CD4-positive, alpha-beta T cell (primary cell): ENCODE measurements around the gene ELFN2. TPM values are rescaled to one million over a fixed set of nuclear protein-coding genes. Genes with fewer than 3 reads are reported as not detected.

ENCODE experiments used
- ATAC-seq: fragments of 200-7000 bp; cut with Tn5 transposase; one replicate; pipeline ENCODE4 v1.10.0; 2022; ENCODE audit warnings: mild to moderate bottlenecking; ENCODE audit not compliant: poor library complexity
- CTCF ChIA-PET: fragments of 350-600 bp; sonication (Branson Sonifier 250); formaldehyde crosslinking; loops from one replicate; lab custom pipeline; 2021; ENCODE audit warnings: antibody characterized with exemption, inconsistent platforms; lab: Charles Lee
- POLR2A ChIA-PET: fragments of 350-600 bp; sonication (Branson Sonifier 250); formaldehyde crosslinking; loops from one replicate; lab custom pipeline; 2021; ENCODE audit warnings: antibody characterized with exemption, inconsistent platforms; lab: Charles Lee
- DNase-seq, 14 experiments: peaks; one replicate each; pipeline ENCODE4 v3.0.0-alpha.2; 2013 to 2020; ENCODE audit warnings: mixed read lengths in 2 of 14
- H3K27ac ChIP-seq, 2 donors: one replicate each; pipeline versions ENCODE4 v1.5.1 to v1.7.0; 2013; ENCODE audit warnings: low read length in 2 of 2, low read depth in 1 of 2, mild to moderate bottlenecking in 1 of 2
- H3K27me3 ChIP-seq, 2 experiments: 1 replicate in 1 of 2; 2 replicates in 1 of 2; pipeline versions ENCODE4 v1.6.1 to v1.7.0; 2013; ENCODE audit warnings: low read length in 2 of 2, control low read depth in 1 of 2, mild to moderate bottlenecking in 1 of 2, moderate library complexity in 1 of 2; ENCODE audit not compliant: insufficient read depth in 2 of 2, control insufficient read depth in 1 of 2
- H3K36me3 ChIP-seq: one replicate; pipeline ENCODE4 v1.6.1; 2013; ENCODE audit warnings: low read length, control low read depth; ENCODE audit not compliant: insufficient read depth
- H3K4me1 ChIP-seq: one replicate; pipeline ENCODE4 v1.6.1; 2013; ENCODE audit warnings: low read length, control low read depth; ENCODE audit not compliant: insufficient read depth
- H3K4me3 ChIP-seq: one replicate; pipeline ENCODE4 v1.5.1; 2013; ENCODE audit warnings: mild to moderate bottlenecking, low read length, moderate library complexity
- H3K9me3 ChIP-seq, 2 experiments: 1 replicate in 1 of 2; 2 replicates in 1 of 2; pipeline versions ENCODE4 v1.6.1 to v1.7.0; 2013; ENCODE audit warnings: low read length in 2 of 2, mild to moderate bottlenecking in 2 of 2, control low read depth in 1 of 2, moderate library complexity in 1 of 2; ENCODE audit not compliant: control insufficient read depth in 1 of 2, insufficient read depth in 1 of 2
- H3K27ac Mint-ChIP-seq: one replicate; pipeline ENCODE4 v1.8.0; 2020; ENCODE audit warnings: mixed read lengths
- H3K27me3 Mint-ChIP-seq: one replicate; pipeline ENCODE4 v1.8.0; 2021; ENCODE audit warnings: mixed read lengths
- H3K36me3 Mint-ChIP-seq: one replicate; pipeline ENCODE4 v1.8.0; 2021; ENCODE audit warnings: low read depth, mixed read lengths
- H3K4me1 Mint-ChIP-seq: one replicate; pipeline ENCODE4 v1.8.0; 2021; ENCODE audit warnings: low read depth, mixed read lengths
- H3K4me3 Mint-ChIP-seq: one replicate; pipeline ENCODE4 v1.8.0; 2020; ENCODE audit warnings: mild to moderate bottlenecking, mixed read lengths
- H3K9me3 Mint-ChIP-seq: one replicate; pipeline ENCODE4 v1.8.0; 2020; ENCODE audit warnings: mixed read lengths
- intact Hi-C, 2 experiments: fragments of 100-400 bp; cut with DNase I in 1 of 2; cut with micrococcal nuclease in 1 of 2; formaldehyde crosslinking; loops; one replicate each; pipeline versions ENCODE4 v1.15.1 to v1.9.0; 2023 to 2025; cut with DNase I, micrococcal nuclease
- total RNA-seq, 174 experiments: library from RNA in 2 of 174; stranded (reverse) in 2 of 174; gene quantifications; one replicate each; pipeline ENCODE4 v1.2.3 and lab custom pipeline; 2021 to 2026
- TF ChIP-seq, protein P1 (sequence below): fragments of 200-600 bp; IDR thresholded peaks from one replicate; pipeline ENCODE4 v1.8.0; 2022; ENCODE audit warnings: antibody characterized with exemption, mild to moderate bottlenecking

ELFN2 gene
- total RNA-seq, 2 experiments from 2014 or later: 0.05 to 0.20 TPM

DNA sequence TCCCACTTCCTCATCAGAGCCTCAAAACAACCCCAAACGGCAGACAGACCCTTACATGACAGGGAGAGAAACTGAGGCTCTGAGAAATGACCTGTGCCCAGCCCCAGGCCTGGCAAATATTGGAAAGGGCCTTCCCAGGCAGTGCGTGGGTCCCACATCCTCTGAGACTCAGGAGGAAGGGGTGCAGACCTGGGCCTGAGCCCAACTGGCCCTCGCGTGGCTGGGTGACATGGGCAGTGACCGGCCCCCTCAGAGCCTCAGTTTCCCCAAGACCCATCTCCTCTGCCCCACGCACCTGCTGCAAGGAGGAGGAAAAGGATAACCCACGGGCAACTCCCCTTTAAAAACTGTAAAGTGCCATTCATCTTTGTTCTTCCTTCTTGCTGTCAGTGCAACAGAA, 35.6 kb downstream of the ELFN2 start:
- TF ChIP-seq, protein P1, sequence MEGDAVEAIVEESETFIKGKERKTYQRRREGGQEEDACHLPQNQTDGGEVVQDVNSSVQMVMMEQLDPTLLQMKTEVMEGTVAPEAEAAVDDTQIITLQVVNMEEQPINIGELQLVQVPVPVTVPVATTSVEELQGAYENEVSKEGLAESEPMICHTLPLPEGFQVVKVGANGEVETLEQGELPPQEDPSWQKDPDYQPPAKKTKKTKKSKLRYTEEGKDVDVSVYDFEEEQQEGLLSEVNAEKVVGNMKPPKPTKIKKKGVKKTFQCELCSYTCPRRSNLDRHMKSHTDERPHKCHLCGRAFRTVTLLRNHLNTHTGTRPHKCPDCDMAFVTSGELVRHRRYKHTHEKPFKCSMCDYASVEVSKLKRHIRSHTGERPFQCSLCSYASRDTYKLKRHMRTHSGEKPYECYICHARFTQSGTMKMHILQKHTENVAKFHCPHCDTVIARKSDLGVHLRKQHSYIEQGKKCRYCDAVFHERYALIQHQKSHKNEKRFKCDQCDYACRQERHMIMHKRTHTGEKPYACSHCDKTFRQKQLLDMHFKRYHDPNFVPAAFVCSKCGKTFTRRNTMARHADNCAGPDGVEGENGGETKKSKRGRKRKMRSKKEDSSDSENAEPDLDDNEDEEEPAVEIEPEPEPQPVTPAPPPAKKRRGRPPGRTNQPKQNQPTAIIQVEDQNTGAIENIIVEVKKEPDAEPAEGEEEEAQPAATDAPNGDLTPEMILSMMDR: no peak
- no peaks in the 10 kb centered on the region for H3K27me3 Mint-ChIP-seq
- no peaks in the 10 kb centered on the region for H3K9me3 Mint-ChIP-seq
- DNase-seq (no peak), ATAC-seq (no peak)
- CTCF ChIA-PET: no interaction called here
- no peaks in the 10 kb centered on the region for H3K36me3 Mint-ChIP-seq
- peaks cover 0 to 5% of the 10 kb centered on the region in 2 experiments for H3K27me3 ChIP-seq
- POLR2A ChIA-PET: no interaction called here
- no peak overlapping the region for H3K27ac ChIP-seq
- no peak overlapping the region for H3K4me3 Mint-ChIP-seq
- H3K36me3 ChIP-seq: no peaks in the 10 kb centered on the region
- no peaks in the 10 kb centered on the region for H3K4me1 ChIP-seq
- H3K9me3 ChIP-seq: no peaks in the 10 kb centered on the region
- no peaks in the 10 kb centered on the region for H3K4me1 Mint-ChIP-seq
- intact Hi-C loops: loop anchor here in 1 of 2 experiments (5.0 kb wide), 1 partner anchor 39 kb away; no protein-coding TSS in a partner anchor
- no peak overlapping the region for H3K4me3 ChIP-seq
- H3K27ac Mint-ChIP-seq: no peak overlapping the region

DNA sequence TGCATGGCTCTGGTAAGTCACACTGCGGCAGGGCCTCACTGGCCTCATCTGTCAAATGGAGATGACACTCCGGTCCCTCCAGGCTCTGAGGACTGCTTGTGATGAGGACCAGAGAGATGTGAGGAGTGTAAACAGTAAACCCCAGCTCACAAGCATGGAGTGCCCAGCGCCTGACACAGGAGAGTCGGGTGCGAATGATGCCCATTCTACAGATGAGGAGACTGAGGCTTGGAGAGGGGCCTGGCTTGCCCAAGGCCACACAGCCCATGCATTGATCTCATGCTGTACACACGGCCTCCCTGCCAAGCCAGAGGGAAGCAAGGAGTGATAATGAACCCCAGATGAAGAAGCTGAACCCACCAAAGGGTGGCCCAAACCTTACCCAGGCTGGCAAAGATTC, 37.2 kb downstream of the ELFN2 start:
- POLR2A ChIA-PET: no interaction called here

DNA sequence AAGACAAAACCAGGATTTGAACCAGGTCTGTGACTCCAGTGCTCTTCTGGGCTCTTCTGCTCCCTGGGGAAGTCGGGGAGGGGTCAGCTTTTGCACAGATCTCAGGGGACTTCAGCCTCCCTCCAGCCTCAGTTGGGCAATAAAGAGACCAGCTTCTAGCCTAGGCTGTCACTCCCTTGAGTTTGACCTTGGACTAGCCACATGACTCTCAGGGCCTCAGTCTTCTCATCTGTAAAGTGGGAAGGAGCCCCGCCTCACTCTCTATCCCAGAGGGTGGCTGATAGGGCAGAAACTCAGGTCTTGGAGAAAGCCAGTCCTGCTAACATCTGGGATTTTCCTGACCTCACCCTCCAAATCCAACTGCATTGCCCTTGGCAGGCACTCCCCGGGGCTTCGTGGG, 38.7 kb downstream of the ELFN2 start:
- no peaks in the 10 kb centered on the region for H3K36me3 Mint-ChIP-seq
- DNase-seq (no peak), ATAC-seq (no peak)
- intact Hi-C loops: loop anchor here in 1 of 2 experiments (2.0 kb wide), 1 partner anchor 66 kb away; no protein-coding TSS in a partner anchor
- Histone ChIP-seq H3K27ac (no peak overlapping the region), H3K9me3 (no peaks in the 10 kb centered on the region), H3K4me1 (no peaks in the 10 kb centered on the region), H3K36me3 (no peaks in the 10 kb centered on the region), H3K4me3 (no peak overlapping the region), H3K27me3 (no peaks in the 10 kb centered on the region)
- H3K4me3 Mint-ChIP-seq: no peak overlapping the region
- TF ChIP-seq, protein P1: no peak
- no peak overlapping the region for H3K27ac Mint-ChIP-seq
- ChIA-PET CTCF (no interaction called here), POLR2A (no interaction called here)
- H3K9me3 Mint-ChIP-seq: no peaks in the 10 kb centered on the region
- H3K4me1 Mint-ChIP-seq: no peaks in the 10 kb centered on the region
- H3K27me3 Mint-ChIP-seq: no peaks in the 10 kb centered on the region

More for the DNA sequence above, 37.2 kb downstream of the ELFN2 start:
- H3K36me3 ChIP-seq: no peaks in the 10 kb centered on the region
- no peak overlapping the region for H3K27ac ChIP-seq
- H3K36me3 Mint-ChIP-seq: no peaks in the 10 kb centered on the region
- CTCF ChIA-PET: no interaction called here
- no peaks in the 10 kb centered on the region for H3K27me3 ChIP-seq
- no peaks in the 10 kb centered on the region for H3K4me1 Mint-ChIP-seq
- no peak overlapping the region for H3K4me3 ChIP-seq
- no peak for ATAC-seq
- H3K27ac Mint-ChIP-seq: no peak overlapping the region
- intact Hi-C loops: loop anchor here in 1 of 2 experiments (5.0 kb wide), 1 partner anchor 38 kb away; no protein-coding TSS in a partner anchor
- H3K9me3 Mint-ChIP-seq: no peaks in the 10 kb centered on the region
- no peaks in the 10 kb centered on the region for H3K27me3 Mint-ChIP-seq
- TF ChIP-seq, protein P1: no peak
- no peak for DNase-seq
- H3K9me3 ChIP-seq: no peaks in the 10 kb centered on the region
- no peaks in the 10 kb centered on the region for H3K4me1 ChIP-seq
- no peak overlapping the region for H3K4me3 Mint-ChIP-seq
